Activated B cell treated with CpG ODN at 0.5 μM for 24 hours (primary cell): ENCODE data around the gene TUBD1. TPM values are rescaled to one million over a fixed set of nuclear protein-coding genes. Genes with fewer than 3 reads are reported as not detected.

Experiments
- ATAC-seq: fragments of 200-7000 bp; cut with Tn5 transposase; one replicate; pipeline ENCODE4 v1.10.0; 2021; ENCODE audit warnings: low read depth, mild to moderate bottlenecking, moderate library complexity
- CTCF ChIA-PET: fragments of 350-600 bp; sonication (Branson Sonifier 250); formaldehyde crosslinking; loops from one replicate; lab custom pipeline; 2021; ENCODE audit warnings: antibody characterized with exemption; lab: Charles Lee
- POLR2A ChIA-PET: fragments of 350-600 bp; sonication (Branson Sonifier 250); formaldehyde crosslinking; loops from one replicate; lab custom pipeline; 2021; ENCODE audit warnings: antibody characterized with exemption; lab: Charles Lee
- DNase-seq: peaks from one replicate; pipeline ENCODE4 v3.0.0; 2022
- H3K27ac Mint-ChIP-seq: one replicate; pipeline ENCODE4 v1.8.0; 2020; ENCODE audit warnings: mixed read lengths
- H3K27me3 Mint-ChIP-seq: one replicate; pipeline ENCODE4 v1.8.0; 2021; ENCODE audit warnings: mixed read lengths
- H3K36me3 Mint-ChIP-seq: one replicate; pipeline ENCODE4 v1.8.0; 2021; ENCODE audit warnings: low read depth, mixed read lengths
- H3K4me1 Mint-ChIP-seq: one replicate; pipeline ENCODE4 v1.8.0; 2021; ENCODE audit warnings: mixed read lengths
- H3K4me3 Mint-ChIP-seq: one replicate; pipeline ENCODE4 v1.8.0; 2020; ENCODE audit warnings: mild to moderate bottlenecking, mixed read lengths
- H3K9me3 Mint-ChIP-seq: one replicate; pipeline ENCODE4 v1.8.0; 2020; ENCODE audit warnings: mixed read lengths
- intact Hi-C: fragments of 100-400 bp; cut with micrococcal nuclease; formaldehyde crosslinking; loops from one replicate; pipeline ENCODE4 v1.15.1; 2024
- total RNA-seq: library from RNA; stranded (reverse); gene quantifications from 2 replicates; pipeline ENCODE4 v1.2.3, GENCODE V29; 2022
- TF ChIP-seq, protein P1 (sequence below): fragments of 200-600 bp; IDR thresholded peaks from one replicate; pipeline ENCODE4 v1.8.0; 2022; ENCODE audit warnings: antibody characterized with exemption, mild to moderate bottlenecking

Gene TUBD1
- total RNA-seq, 1 donor from 2014 or later, result 15.1 TPM

DNA sequence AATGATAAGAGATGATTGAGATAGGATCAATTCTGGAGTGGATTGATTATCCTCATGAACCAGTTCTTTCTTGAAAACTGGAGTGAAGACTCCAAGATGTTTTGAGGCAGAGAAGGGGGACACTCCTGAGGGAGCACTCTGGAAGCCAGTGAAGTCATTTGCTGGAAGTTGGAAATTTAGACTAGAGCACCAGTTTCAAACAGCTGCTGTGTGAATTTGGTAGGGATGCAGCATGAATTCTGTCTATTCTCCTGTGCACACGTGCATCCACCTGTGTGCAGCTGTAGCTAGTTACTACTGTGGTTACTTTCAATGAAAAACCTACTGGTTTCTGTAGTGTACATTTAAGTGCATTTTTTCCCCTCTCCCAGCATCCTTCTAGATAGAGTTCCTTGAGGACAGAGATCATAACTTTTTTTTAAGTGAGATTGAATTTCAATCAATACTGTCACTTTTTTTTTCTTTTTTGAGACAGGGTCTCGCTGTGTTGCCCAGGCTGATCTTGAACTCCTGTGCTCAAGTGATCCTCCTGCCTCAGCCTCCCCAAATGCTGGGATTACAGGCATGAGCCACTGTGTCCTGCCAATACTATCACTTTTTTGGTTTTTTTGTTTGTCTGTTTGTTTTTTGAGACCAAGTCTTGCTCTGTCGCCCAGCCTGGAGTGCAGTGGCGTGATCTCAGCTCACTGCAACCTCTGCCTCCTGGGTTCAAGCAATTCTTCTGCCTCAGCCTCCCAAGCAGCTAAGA is 65.9 kb downstream of the TUBD1 start:
- Mint-ChIP-seq H3K27me3 (no peaks in the 10 kb centered on the region), H3K27ac (peak overlapping the region; percentile 63), H3K9me3 (no peaks in the 10 kb centered on the region), H3K4me3 (peak overlapping the region; percentile 62), H3K4me1 (peaks cover 63% of the 10 kb centered on the region), H3K36me3 (peaks cover 12% of the 10 kb centered on the region)
- ATAC-seq, result no peak
- CTCF ChIA-PET, result interaction anchor here (0.7 to 2.0 kb wide), 6 partner anchors 12 to 73 kb away, joined by 3 to 13 read pairs (median 3); no protein-coding TSS in a partner anchor
- intact Hi-C loops, result no loop called here
- TF ChIP-seq, protein P1, sequence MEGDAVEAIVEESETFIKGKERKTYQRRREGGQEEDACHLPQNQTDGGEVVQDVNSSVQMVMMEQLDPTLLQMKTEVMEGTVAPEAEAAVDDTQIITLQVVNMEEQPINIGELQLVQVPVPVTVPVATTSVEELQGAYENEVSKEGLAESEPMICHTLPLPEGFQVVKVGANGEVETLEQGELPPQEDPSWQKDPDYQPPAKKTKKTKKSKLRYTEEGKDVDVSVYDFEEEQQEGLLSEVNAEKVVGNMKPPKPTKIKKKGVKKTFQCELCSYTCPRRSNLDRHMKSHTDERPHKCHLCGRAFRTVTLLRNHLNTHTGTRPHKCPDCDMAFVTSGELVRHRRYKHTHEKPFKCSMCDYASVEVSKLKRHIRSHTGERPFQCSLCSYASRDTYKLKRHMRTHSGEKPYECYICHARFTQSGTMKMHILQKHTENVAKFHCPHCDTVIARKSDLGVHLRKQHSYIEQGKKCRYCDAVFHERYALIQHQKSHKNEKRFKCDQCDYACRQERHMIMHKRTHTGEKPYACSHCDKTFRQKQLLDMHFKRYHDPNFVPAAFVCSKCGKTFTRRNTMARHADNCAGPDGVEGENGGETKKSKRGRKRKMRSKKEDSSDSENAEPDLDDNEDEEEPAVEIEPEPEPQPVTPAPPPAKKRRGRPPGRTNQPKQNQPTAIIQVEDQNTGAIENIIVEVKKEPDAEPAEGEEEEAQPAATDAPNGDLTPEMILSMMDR, result no peak
- POLR2A ChIA-PET, result interaction anchor here (1.3 to 8.0 kb wide), 5 partner anchors 12 to 44 kb away, joined by 5 to 154 read pairs (median 10); no protein-coding TSS in a partner anchor
- DNase-seq, result no peak

DNA sequence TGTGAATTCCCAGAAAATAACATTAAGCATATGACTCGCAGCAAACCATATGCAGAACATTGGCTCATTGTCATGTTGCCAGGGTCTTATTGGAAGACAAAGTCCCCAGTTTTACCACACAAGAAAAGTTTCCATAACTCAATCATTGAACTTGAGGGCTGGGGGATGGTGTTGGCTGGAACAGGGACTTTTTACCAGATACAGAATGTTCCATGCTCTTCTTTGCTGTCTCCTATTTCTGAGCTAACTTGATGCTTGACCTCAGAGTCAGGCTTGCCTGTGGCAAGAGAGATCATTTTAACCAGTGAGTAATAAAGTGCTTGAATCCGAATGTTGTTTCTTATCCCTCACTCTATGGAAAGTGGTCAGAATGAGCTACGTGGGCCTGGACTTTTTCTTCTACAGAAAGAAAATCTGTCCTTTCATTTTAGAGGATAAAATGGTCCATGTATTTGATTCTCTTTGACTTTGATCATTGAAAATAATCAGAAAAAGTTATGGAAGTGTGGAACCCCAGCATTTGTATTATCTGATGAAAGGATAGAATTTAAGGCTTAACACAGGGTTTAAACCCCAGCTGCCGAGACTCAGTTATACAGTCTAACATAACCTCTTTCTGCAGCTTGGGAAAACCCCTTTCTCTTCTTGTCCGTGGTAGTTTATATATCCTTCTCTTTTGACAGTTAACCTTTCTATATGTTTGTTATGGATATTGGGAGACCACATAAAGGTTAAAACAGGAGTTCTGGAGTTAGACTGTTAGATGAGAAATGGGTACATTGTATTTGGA is 67.0 kb downstream of the TUBD1 start:
- ATAC-seq (no peak), DNase-seq (no peak)
- Mint-ChIP-seq H3K9me3 (no peaks in the 10 kb centered on the region), H3K36me3 (peaks cover 12% of the 10 kb centered on the region), H3K4me3 (peak overlapping the region; percentile 62), H3K27me3 (no peaks in the 10 kb centered on the region), H3K27ac (peak overlapping the region; percentile 75), H3K4me1 (peaks cover 55% of the 10 kb centered on the region)
- TF ChIP-seq, protein P1, result no peak
- POLR2A ChIA-PET, result interaction anchor here (0.5 to 1.3 kb wide), 5 partner anchors 9 to 71 kb away, joined by 3 to 12 read pairs (median 4); no protein-coding TSS in a partner anchor
- CTCF ChIA-PET, result interaction anchor here (0.9 to 1.1 kb wide), 2 partner anchors 12 to 72 kb away, joined by 4 read pairs; no protein-coding TSS in a partner anchor
- intact Hi-C loops, result no loop called here

DNA sequence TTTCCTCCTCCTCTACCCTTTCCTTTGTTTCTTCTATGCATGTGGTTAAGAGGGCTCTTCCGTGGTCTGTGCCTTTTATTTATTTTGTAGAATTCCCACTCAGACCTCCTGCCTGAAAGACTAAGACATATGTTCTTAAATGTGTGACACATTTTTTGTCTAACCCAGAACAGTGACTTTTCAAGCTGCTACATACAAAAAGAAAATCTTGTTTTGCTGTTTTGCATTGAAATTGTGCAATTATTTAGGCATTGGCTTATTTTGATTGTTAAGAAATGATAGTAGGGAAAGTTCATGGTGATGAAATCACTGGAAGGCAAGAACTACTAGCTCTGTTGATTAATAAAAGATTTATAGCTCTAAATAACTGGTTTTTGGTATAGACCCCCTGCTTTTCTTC is 76.8 kb downstream of the TUBD1 start:
- POLR2A ChIA-PET, result no interaction called here
- no peak for DNase-seq
- no peak for ATAC-seq
- Mint-ChIP-seq H3K4me3 (no peak overlapping the region), H3K27me3 (no peaks in the 10 kb centered on the region), H3K4me1 (peaks cover 9% of the 10 kb centered on the region), H3K36me3 (peaks cover 43% of the 10 kb centered on the region), H3K9me3 (no peaks in the 10 kb centered on the region), H3K27ac (no peak overlapping the region)
- intact Hi-C loops, result loop anchor here (2.0 kb wide), 1 partner anchor 13 kb away; no protein-coding TSS in a partner anchor
- TF ChIP-seq, protein P1, result no peak
- CTCF ChIA-PET, result no interaction called here

DNA sequence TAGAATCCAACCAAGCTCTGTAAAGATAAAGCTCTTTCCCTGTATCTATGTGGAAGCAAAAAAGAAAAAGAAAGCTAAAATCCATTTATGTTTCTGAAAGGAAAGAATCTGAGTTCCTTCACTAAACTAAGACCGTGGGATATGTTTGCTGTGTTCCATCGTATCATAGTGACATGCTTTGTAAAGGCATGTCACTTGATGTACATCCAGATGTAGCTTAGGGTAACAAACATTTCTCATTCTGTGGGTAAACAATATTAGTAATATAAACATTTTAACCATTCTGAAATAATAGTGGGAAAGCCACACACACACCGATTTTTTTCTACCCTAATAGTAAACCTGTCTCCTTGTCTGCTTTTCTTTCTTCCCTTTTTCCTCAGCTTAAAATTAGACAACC is 78.1 kb downstream of the TUBD1 start:
- intact Hi-C loops, result loop anchor here (2.0 kb wide), 1 partner anchor 14 kb away; no protein-coding TSS in a partner anchor
- H3K4me3 Mint-ChIP-seq, result no peak overlapping the region
- ATAC-seq, result no peak
- H3K36me3 Mint-ChIP-seq, result peaks cover 41% of the 10 kb centered on the region
- TF ChIP-seq, protein P1, result no peak
- H3K9me3 Mint-ChIP-seq, result no peaks in the 10 kb centered on the region
- DNase-seq, result no peak
- CTCF ChIA-PET, result interaction anchor here (1.3 kb wide), 1 partner anchor 61 kb away, joined by 4 read pairs; no protein-coding TSS in a partner anchor
- H3K27ac Mint-ChIP-seq, result no peak overlapping the region
- peaks cover 9% of the 10 kb centered on the region for H3K4me1 Mint-ChIP-seq
- H3K27me3 Mint-ChIP-seq, result no peaks in the 10 kb centered on the region
- POLR2A ChIA-PET, result interaction anchor here (1.9 kb wide), 1 partner anchor 13 kb away, joined by 5 read pairs; no protein-coding TSS in a partner anchor
